HG02884 (cell line): ENCODE results near the gene TNFSF13.

Experiments
- ATAC-seq: cut with Tn5 transposase; IDR thresholded peaks from one replicate; pipeline ENCODE4 v1.9.1; 2021; ENCODE audit warnings: mild to moderate bottlenecking, moderate library complexity; ENCODE audit not compliant: unreplicated experiment

The TNFSF13 gene

GRCh38 chr17:7551396-7551795 is 7.2 kb upstream of the TNFSF13 start:
- no peak for ATAC-seq

GRCh38 chr17:7552621-7553051 is 5.9 kb upstream of the TNFSF13 start:
- ATAC-seq, result no peak

GRCh38 chr17:7553356-7553755 is 5.2 kb upstream of the TNFSF13 start:
- no peak for ATAC-seq

GRCh38 chr17:7555320-7555948 is 3.1 kb upstream of the TNFSF13 start:
- no peak for ATAC-seq

GRCh38 chr17:7556627-7557026 is 1.9 kb upstream of the TNFSF13 start:
- ATAC-seq, result no peak

GRCh38 chr17:7557147-7557764 is 1.3 kb upstream of the TNFSF13 start:
- ATAC-seq, result no peak

GRCh38 chr17:7557775-7558543 is 591 bp upstream of the TNFSF13 start:
- no peak for ATAC-seq

GRCh38 chr17:7559320-7560171 is 996 bp downstream of the TNFSF13 start:
- no peak for ATAC-seq

GRCh38 chr17:7560172-7561027 is 1.9 kb downstream of the TNFSF13 start:
- ATAC-seq, result no peak

- ATAC-seq, result no peak
These were observed 2.6 kb downstream of the TNFSF13 start for GRCh38 chr17:7561028-7561575.

- ATAC-seq, result peak; percentile 41
These were observed 3.1 kb downstream of the TNFSF13 start, which contains the start of gene SENP3 for GRCh38 chr17:7561589-7562207. Gene SENP3 (plus strand): TSS chr17:7561919. CDS start chr17:7563077, 1,158 bp downstream.

GRCh38 chr17:7562208-7562605 is 3.7 kb downstream of the TNFSF13 start:
- no peak for ATAC-seq

- no peak for ATAC-seq
These were observed 4.7 kb downstream of the TNFSF13 start for GRCh38 chr17:7563115-7563869.

- ATAC-seq, result no peak
These were observed 11.0 kb downstream of the TNFSF13 start for GRCh38 chr17:7569571-7569970.

GRCh38 chr17:7570351-7570750 is 11.8 kb downstream of the TNFSF13 start:
- ATAC-seq, result no peak

- ATAC-seq, result no peak
These were observed 13.7 kb downstream of the TNFSF13 start for GRCh38 chr17:7572338-7572587.

GRCh38 chr17:7572588-7573323 is 14.2 kb downstream of the TNFSF13 start:
- ATAC-seq, result peak; percentile 82
